GM12878 (cell line): ENCODE results near the gene UXS1. TPM values are rescaled to one million over a fixed set of nuclear protein-coding genes. Genes with fewer than 3 reads are reported as not detected.

ENCODE experiments used
- ATF2 ChIP-seq: IDR thresholded peaks from 2 replicates; pipeline ENCODE4 v1.6.1; 2012; ENCODE audit warnings: low read length, inconsistent platforms
- BACH1 ChIP-seq: fragments of 450-650 bp; IDR thresholded peaks from 2 replicates; pipeline ENCODE4 v1.6.1; 2017; ENCODE audit warnings: mild to moderate bottlenecking, borderline replicate concordance
- CHD2 ChIP-seq: IDR thresholded peaks from 2 replicates; pipeline ENCODE4 v1.6.1; 2011; ENCODE audit warnings: low read depth, low read length, improper control_type of control experiment, borderline replicate concordance
- CREM ChIP-seq: IDR thresholded peaks from 2 replicates; pipeline ENCODE4 v1.6.1; 2014; ENCODE audit warnings: antibody characterized with exemption, low read depth
- EGR1 ChIP-seq, 2 experiments: IDR thresholded peaks; 1 replicate in 1 of 2; 2 replicates in 1 of 2; pipeline ENCODE4 v1.6.1; 2011 to 2012; ENCODE audit warnings: low read depth in 2 of 2, low read length in 2 of 2, borderline replicate concordance in 1 of 2, mild to moderate bottlenecking in 1 of 2, moderate library complexity in 1 of 2
- ETV6 ChIP-seq, 2 experiments: fragments of 450-650 bp in 1 of 2; IDR thresholded peaks in 1 of 2; conservative IDR thresholded peaks in 1 of 2; 2 replicates each; pipeline ENCODE4 v1.6.1; 2014; ENCODE audit warnings: antibody characterized with exemption in 1 of 2, borderline replicate concordance in 1 of 2, low read depth in 1 of 2, mild to moderate bottlenecking in 1 of 2, moderate library complexity in 1 of 2
- HSF1 ChIP-seq: fragments of 150-350 bp; IDR thresholded peaks from 2 replicates; pipeline ENCODE4 v1.6.1; 2014; ENCODE audit warnings: mild to moderate bottlenecking, low read depth, low read length
- IKZF2 ChIP-seq, 2 experiments: fragments of 450-650 bp; IDR thresholded peaks; 2 replicates each; pipeline ENCODE4 v1.6.1; 2017; ENCODE audit warnings: mild to moderate bottlenecking in 2 of 2, moderate library complexity in 2 of 2
- LARP7 ChIP-seq: fragments of 450-650 bp; IDR thresholded peaks from 2 replicates; pipeline ENCODE4 v1.6.1; 2017; ENCODE audit warnings: mild to moderate bottlenecking
- MEF2B ChIP-seq: fragments of 450-650 bp; IDR thresholded peaks from 2 replicates; pipeline ENCODE4 v1.6.1; 2018; ENCODE audit warnings: mild to moderate bottlenecking, moderate library complexity; ENCODE audit not compliant: partially characterized antibody, poor library complexity, severe bottlenecking
- NR2F1 ChIP-seq: fragments of 450-650 bp; conservative IDR thresholded peaks from 2 replicates; pipeline ENCODE4 v1.6.1; 2017; ENCODE audit warnings: mild to moderate bottlenecking
- PAX5 ChIP-seq: IDR thresholded peaks from 2 replicates; pipeline ENCODE4 v1.6.1; 2011; ENCODE audit warnings: low read depth, low read length, borderline replicate concordance
- RAD21 ChIP-seq: IDR thresholded peaks from 2 replicates; pipeline ENCODE4 v1.6.1; 2011; ENCODE audit warnings: mild to moderate bottlenecking, low read depth, low read length, moderate library complexity; ENCODE audit not compliant: insufficient read depth
- RB1 ChIP-seq: fragments of 450-650 bp; formaldehyde crosslinking; IDR thresholded peaks from 2 replicates; pipeline ENCODE4 v1.6.1; 2017; ENCODE audit warnings: mild to moderate bottlenecking, borderline replicate concordance
- SMAD1 ChIP-seq: fragments of 450-650 bp; IDR thresholded peaks from 2 replicates; pipeline ENCODE4 v1.6.1; 2018; ENCODE audit warnings: mild to moderate bottlenecking, low read depth; ENCODE audit not compliant: partially characterized antibody
- SMARCA5 ChIP-seq: fragments of 450-650 bp; IDR thresholded peaks from 2 replicates; pipeline ENCODE4 v1.6.1; 2017; ENCODE audit warnings: mild to moderate bottlenecking
- TAF1 ChIP-seq: IDR thresholded peaks from 2 replicates; pipeline ENCODE4 v1.6.1; 2011; ENCODE audit warnings: mild to moderate bottlenecking, low read depth, low read length, borderline replicate concordance
- TARDBP ChIP-seq: IDR thresholded peaks from 2 replicates; pipeline ENCODE4 v1.6.1; 2016; ENCODE audit warnings: borderline replicate concordance
- TCF3 ChIP-seq: IDR thresholded peaks from 2 replicates; pipeline ENCODE4 v1.6.1; 2012; ENCODE audit warnings: low read depth, mild to moderate bottlenecking, low read length, borderline replicate concordance; ENCODE audit not compliant: insufficient read depth
- TCF7 ChIP-seq: IDR thresholded peaks from 2 replicates; pipeline ENCODE4 v1.6.1; 2014; ENCODE audit warnings: antibody characterized with exemption, borderline replicate concordance
- YY1 ChIP-seq: IDR thresholded peaks from 2 replicates; pipeline ENCODE4 v1.6.1; 2011; ENCODE audit warnings: low read depth, mild to moderate bottlenecking, low read length
- ZNF622 ChIP-seq: fragments of 450-650 bp; IDR thresholded peaks from 2 replicates; pipeline ENCODE4 v1.6.1; 2017; ENCODE audit warnings: mild to moderate bottlenecking, inconsistent platforms
- polyA plus RNA-seq, 11 experiments: library from polyadenylated mRNA; depleted of rRNA in 4 of 11; unstranded in 6 of 11; stranded (reverse) in 5 of 11; fragments of >200 nt; fragmentation: Nextera tagmentation in 4 of 11; fragmentation: Illumina TruSeq in 1 of 11; extraction: Ambion mirVana in 4 of 11; extraction: Trizol in 1 of 11; gene quantifications; 1 replicate in 1 of 11; 2 replicates in 10 of 11; pipeline versions ENCODE4 v1.2.1 to v1.2.3, GENCODE V29; 2011 to 2016; ENCODE audit warnings: inconsistent platforms in 2 of 11, missing spikeins in 2 of 11, low read depth in 1 of 11
- total RNA-seq, 4 experiments: library from RNA; depleted of rRNA in 3 of 4; stranded (reverse); fragments of >200 nt in 3 of 4; fragmentation: Illumina TruSeq in 1 of 4; extraction: Trizol in 1 of 4; gene quantifications; 2 replicates each; pipeline versions ENCODE4 v1.2.1 to v1.2.3, GENCODE V29; 2013 to 2021
- TF ChIP-seq, protein P1 (sequence below): fragments of 450-650 bp; IDR thresholded peaks from 2 replicates; pipeline ENCODE4 v1.6.1; 2017; ENCODE audit warnings: borderline replicate concordance
- TF ChIP-seq, protein P2 (sequence below): IDR thresholded peaks from 2 replicates; pipeline ENCODE4 v1.6.1; 2011; ENCODE audit warnings: low read depth, low read length, improper control_type of control experiment, borderline replicate concordance

UXS1 gene
- total and polyA plus RNA-seq, 10 of the 15 experiments (the other 5 are each of a cell fraction or from before 2014, with no cell fraction given): 6.0 to 25.4 (median 24.0) TPM

GRCh38 chr2:106192752-106193689, 1.1 kb downstream of the UXS1 start (continued):
- TF ChIP-seq MEF2B (peak; percentile 40), PAX5 (no peak), RB1 (no peak), IKZF2 (IDR thresholded peaks at IDR 0.05) (peak; percentile 5 to 18; a peak in 1 of 4 replicates), EGR1 (IDR thresholded peaks at IDR 0.05; ENCODE audit: borderline replicate concordance in 1 of 2, low read depth in 2 of 2, low read length in 2 of 2) (no peak), TCF7 (no peak), ZNF622 (no peak), LARP7 (no peak), HSF1 (no peak), YY1 (no peak; the same call in 1 of the 2 replicates), TAF1 (peak; percentile 55), TARDBP (no peak), NR2F1 (no peak), ATF2 (no peak; the same call in 1 of the 2 replicates), ETV6 (conservative IDR thresholded peaks at IDR 0.05 in 1 of 2, IDR thresholded peaks at IDR 0.05 in 1 of 2; ENCODE audit: borderline replicate concordance in 1 of 2, low read depth in 1 of 2) (no peak), SMARCA5 (no peak), BACH1 (no peak), SMAD1 (no peak), TCF3 (peak; percentile 69; the same call in 1 of the 2 replicates), CHD2 (no peak), CREM (peak; percentile 39; the same call in 1 of the 2 replicates), RAD21 (no peak)
- TF ChIP-seq, protein P1, sequence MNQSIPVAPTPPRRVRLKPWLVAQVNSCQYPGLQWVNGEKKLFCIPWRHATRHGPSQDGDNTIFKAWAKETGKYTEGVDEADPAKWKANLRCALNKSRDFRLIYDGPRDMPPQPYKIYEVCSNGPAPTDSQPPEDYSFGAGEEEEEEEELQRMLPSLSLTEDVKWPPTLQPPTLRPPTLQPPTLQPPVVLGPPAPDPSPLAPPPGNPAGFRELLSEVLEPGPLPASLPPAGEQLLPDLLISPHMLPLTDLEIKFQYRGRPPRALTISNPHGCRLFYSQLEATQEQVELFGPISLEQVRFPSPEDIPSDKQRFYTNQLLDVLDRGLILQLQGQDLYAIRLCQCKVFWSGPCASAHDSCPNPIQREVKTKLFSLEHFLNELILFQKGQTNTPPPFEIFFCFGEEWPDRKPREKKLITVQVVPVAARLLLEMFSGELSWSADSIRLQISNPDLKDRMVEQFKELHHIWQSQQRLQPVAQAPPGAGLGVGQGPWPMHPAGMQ: no peak
- TF ChIP-seq, protein P2, sequence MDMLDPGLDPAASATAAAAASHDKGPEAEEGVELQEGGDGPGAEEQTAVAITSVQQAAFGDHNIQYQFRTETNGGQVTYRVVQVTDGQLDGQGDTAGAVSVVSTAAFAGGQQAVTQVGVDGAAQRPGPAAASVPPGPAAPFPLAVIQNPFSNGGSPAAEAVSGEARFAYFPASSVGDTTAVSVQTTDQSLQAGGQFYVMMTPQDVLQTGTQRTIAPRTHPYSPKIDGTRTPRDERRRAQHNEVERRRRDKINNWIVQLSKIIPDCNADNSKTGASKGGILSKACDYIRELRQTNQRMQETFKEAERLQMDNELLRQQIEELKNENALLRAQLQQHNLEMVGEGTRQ: no peak
